Measurements from ENCODE around the gene PPP1R12A.
A peak's percentile ranks its signal among the peaks of the same experiment; 100 is the strongest.
"Not testable (repeated sequence)": the region's sequence is repeated elsewhere in the genome, so short reads cannot be mapped to it uniquely, and the experiment has no call there.

The PPP1R12A gene

GRCh38 chr12:79891506-79892162 lies 43.3 kb downstream of the PPP1R12A start:
- DNase-seq (ENCODE audit: low read depth): no peak

- DNase-seq (ENCODE audit: low read depth): no peak
Measured at GRCh38 chr12:79887890-79888289, 47.0 kb downstream of the PPP1R12A start.

GRCh38 chr12:79886917-79887519 lies 47.9 kb downstream of the PPP1R12A start:
- DNase-seq (ENCODE audit: low read depth): peak; percentile 45

- DNase-seq (ENCODE audit: low read depth): no peak
Measured at GRCh38 chr12:79885911-79886490, 48.9 kb downstream of the PPP1R12A start.

- DNase-seq (ENCODE audit: low read depth): peak; percentile 45
Measured at GRCh38 chr12:79884401-79885006, 50.4 kb downstream of the PPP1R12A start.

- no peak for DNase-seq (ENCODE audit: low read depth)
Measured at GRCh38 chr12:79883216-79883615, 51.7 kb downstream of the PPP1R12A start.

GRCh38 chr12:79881351-79881750 lies 53.5 kb downstream of the PPP1R12A start:
- no peak for DNase-seq (ENCODE audit: low read depth)

GRCh38 chr12:79878506-79878905 lies 56.4 kb downstream of the PPP1R12A start:
- not testable (repeated sequence) for DNase-seq (ENCODE audit: low read depth)

GRCh38 chr12:79877246-79877645 lies 57.7 kb downstream of the PPP1R12A start:
- no peak for DNase-seq (ENCODE audit: low read depth)

- no peak for DNase-seq (ENCODE audit: low read depth)
Measured at GRCh38 chr12:79874665-79875064, 60.2 kb downstream of the PPP1R12A start.

GRCh38 chr12:79873201-79873600 lies 61.7 kb downstream of the PPP1R12A start:
- DNase-seq (ENCODE audit: low read depth): no peak

GRCh38 chr12:79871621-79872020 lies 63.3 kb downstream of the PPP1R12A start:
- DNase-seq (ENCODE audit: low read depth): no peak

- no peak for DNase-seq (ENCODE audit: low read depth)
Measured at GRCh38 chr12:79870916-79871315, 64.0 kb downstream of the PPP1R12A start.

- no peak for DNase-seq (ENCODE audit: low read depth)
Measured at GRCh38 chr12:79859646-79860045, 75.3 kb downstream of the PPP1R12A start.

- DNase-seq (ENCODE audit: low read depth): peak; percentile 50
Measured at GRCh38 chr12:79858518-79858917, 76.4 kb downstream of the PPP1R12A start.

GRCh38 chr12:79857675-79858074 lies 77.2 kb downstream of the PPP1R12A start:
- no peak for DNase-seq (ENCODE audit: low read depth)

GRCh38 chr12:79850610-79851299 lies 84.1 kb downstream of the PPP1R12A start:
- no peak for DNase-seq (ENCODE audit: low read depth)

GRCh38 chr12:79848339-79848738 lies 86.6 kb downstream of the PPP1R12A start:
- DNase-seq (ENCODE audit: low read depth): no peak

- DNase-seq (ENCODE audit: low read depth): no peak
Measured at GRCh38 chr12:79847417-79847816, 87.5 kb downstream of the PPP1R12A start.

GRCh38 chr12:79844693-79845092 lies 90.2 kb downstream of the PPP1R12A start:
- DNase-seq (ENCODE audit: low read depth): no peak

GRCh38 chr12:79843978-79844377 lies 90.9 kb downstream of the PPP1R12A start:
- DNase-seq (ENCODE audit: low read depth): no peak

GRCh38 chr12:79842630-79843029 lies 92.3 kb downstream of the PPP1R12A start:
- no peak for DNase-seq (ENCODE audit: low read depth)

GRCh38 chr12:79841878-79842265 lies 93.0 kb downstream of the PPP1R12A start:
- DNase-seq (ENCODE audit: low read depth): no peak
